Type B pancreatic cell (in vitro differentiated cells): Measurements from ENCODE around the gene CLDN22. TPM values are rescaled to one million over a fixed set of nuclear protein-coding genes. Genes with fewer than 3 reads are reported as not detected.

Source experiments
- DNase-seq: peaks from one replicate; pipeline ENCODE4 v3.0.0; 2021; ENCODE audit warnings: mixed read lengths; ENCODE audit not compliant: unreplicated experiment; ENCODE audit errors: extremely low spot score
- H3K27ac Mint-ChIP-seq: 2 replicates; pipeline ENCODE4 v1.8.0; 2021; ENCODE audit warnings: mild to moderate bottlenecking, mixed read lengths
- H3K27me3 Mint-ChIP-seq: 2 replicates; pipeline ENCODE4 v1.8.0; 2021; ENCODE audit warnings: mixed read lengths
- H3K36me3 Mint-ChIP-seq: 2 replicates; pipeline ENCODE4 v1.8.0; 2021; ENCODE audit warnings: mixed read lengths
- H3K4me1 Mint-ChIP-seq: one replicate; pipeline ENCODE4 v1.8.0; 2021; ENCODE audit warnings: mixed read lengths; ENCODE audit not compliant: unreplicated experiment
- H3K4me3 Mint-ChIP-seq: 2 replicates; pipeline ENCODE4 v1.8.0; 2021; ENCODE audit warnings: mild to moderate bottlenecking, mixed read lengths
- H3K9me3 Mint-ChIP-seq: 2 replicates; pipeline ENCODE4 v1.8.0; 2021; ENCODE audit warnings: mixed read lengths
- CTCF ChIP-seq: fragments of 200-600 bp; sonication (generic); conservative IDR thresholded peaks from 2 replicates; pipeline ENCODE4 v1.5.0; 2021; ENCODE audit warnings: antibody characterized with exemption, mild to moderate bottlenecking
- total RNA-seq: library from RNA; stranded (reverse); gene quantifications from 2 replicates; pipeline ENCODE4 v1.2.1, GENCODE V29; 2021; ENCODE audit warnings: low replicate concordance

Gene CLDN22
- total RNA-seq, 1 donor from 2014 or later: not detected

GRCh38 chr4:183349673-183350072 is 29.6 kb upstream of the CLDN22 start:
- Mint-ChIP-seq H3K4me3 (no peak overlapping the region), H3K9me3 (peaks cover 8% of the 10 kb centered on the region), H3K36me3 (peaks cover 4% of the 10 kb centered on the region), H3K27ac (no peak overlapping the region), H3K4me1 (peaks cover 17% of the 10 kb centered on the region), H3K27me3 (peaks cover 13% of the 10 kb centered on the region)
- no peak for DNase-seq
- TF ChIP-seq CTCF: no peak

- Mint-ChIP-seq H3K27ac (no peak overlapping the region), H3K4me1 (peaks cover 16% of the 10 kb centered on the region), H3K36me3 (peaks cover 4% of the 10 kb centered on the region), H3K9me3 (peaks cover 8% of the 10 kb centered on the region), H3K27me3 (peaks cover 13% of the 10 kb centered on the region), H3K4me3 (no peak overlapping the region)
- TF ChIP-seq CTCF: no peak
- no peak for DNase-seq
Measured at GRCh38 chr4:183348706-183349659, 28.9 kb upstream of the CLDN22 start.

GRCh38 chr4:183348136-183348535 is 28.1 kb upstream of the CLDN22 start:
- Mint-ChIP-seq H3K4me1 (peaks cover 13% of the 10 kb centered on the region), H3K27me3 (peaks cover 13% of the 10 kb centered on the region), H3K4me3 (no peak overlapping the region), H3K9me3 (peaks cover 8% of the 10 kb centered on the region), H3K36me3 (peaks cover 4% of the 10 kb centered on the region), H3K27ac (no peak overlapping the region)
- TF ChIP-seq CTCF: no peak
- DNase-seq: no peak

GRCh38 chr4:183347566-183347965 is 27.5 kb upstream of the CLDN22 start:
- no peak for TF ChIP-seq CTCF
- Mint-ChIP-seq H3K4me3 (no peak overlapping the region), H3K27ac (no peak overlapping the region), H3K4me1 (peaks cover 11% of the 10 kb centered on the region), H3K27me3 (peaks cover 11% of the 10 kb centered on the region), H3K36me3 (peaks cover 4% of the 10 kb centered on the region), H3K9me3 (peaks cover 8% of the 10 kb centered on the region)
- no peak for DNase-seq

- TF ChIP-seq CTCF: no peak
- no peak for DNase-seq
- Mint-ChIP-seq H3K27ac (no peak overlapping the region), H3K36me3 (peaks cover 4% of the 10 kb centered on the region), H3K27me3 (peaks cover 9% of the 10 kb centered on the region), H3K4me3 (no peak overlapping the region), H3K4me1 (peaks cover 10% of the 10 kb centered on the region), H3K9me3 (peaks cover 8% of the 10 kb centered on the region)
Measured at GRCh38 chr4:183347146-183347545, 27.1 kb upstream of the CLDN22 start.
